ENCODE measurements around the gene BCL2L1.

DNA sequence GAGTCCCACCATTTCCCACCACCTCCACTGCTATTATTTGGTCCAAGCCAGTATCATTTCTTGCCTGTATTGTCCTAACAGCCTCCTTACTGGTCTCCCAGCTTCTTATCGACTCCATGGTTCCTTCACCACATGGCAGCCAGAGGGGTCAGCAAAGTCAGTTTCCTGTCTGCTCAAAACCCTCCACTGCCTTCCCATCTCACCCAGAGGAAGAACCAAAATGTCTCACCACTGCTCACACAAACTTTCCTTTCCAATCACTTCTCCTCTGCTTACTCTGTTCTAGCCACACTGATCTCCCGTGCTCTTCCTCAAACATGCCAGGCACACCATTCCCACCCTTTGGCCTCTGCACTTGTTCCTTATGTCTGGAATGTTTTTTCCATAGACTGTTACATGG lies 39.7 kb downstream of the BCL2L1 start:
- TF ChIP-seq POLR2A (IDR thresholded peaks at IDR 0.05; ENCODE audit: low read depth, low read length): no peak
- TF ChIP-seq POU2F2 (IDR thresholded peaks at IDR 0.05; ENCODE audit: low read depth, low read length): no peak
- TF ChIP-seq POLR2AphosphoS5 (IDR thresholded peaks at IDR 0.05; ENCODE audit: low read depth, low read length): no peak
- no peak for TF ChIP-seq TAF1 (IDR thresholded peaks at IDR 0.05; ENCODE audit: low read depth, low read length)
- TF ChIP-seq SPI1 (IDR thresholded peaks at IDR 0.05; ENCODE audit: low read depth, low read length): no peak
- no peak for TF ChIP-seq PAX5 (IDR thresholded peaks at IDR 0.05; ENCODE audit: insufficient read depth, low read length, severe bottlenecking)

Measured in GM12891 (cell line).